ENCODE data around the gene U2AF2. TPM values are rescaled to one million over a fixed set of nuclear protein-coding genes. Genes with fewer than 3 reads are reported as not detected.

Gene U2AF2
- total and polyA plus RNA-seq, 9 donors, result 27.3 to 183 (median 148) TPM

- intact Hi-C loops (cut with DNase I), result no loop called here
- TF ChIP-seq POLR2A (IDR thresholded peaks at IDR 0.05), result no peak
- no peak for TF ChIP-seq EP300 (IDR thresholded peaks at IDR 0.05)
- TF ChIP-seq CTCF (IDR thresholded peaks at IDR 0.05), result no peak
- no peaks in the 10 kb centered on the region for H3K27me3 ChIP-seq
- no peaks in the 10 kb centered on the region for H3K9me3 ChIP-seq
- DNase-seq, result no peak
- no peak overlapping the region for H3K4me3 ChIP-seq
- H3K36me3 ChIP-seq, result no peaks in the 10 kb centered on the region
- peaks cover 1% of the 10 kb centered on the region for H3K4me1 ChIP-seq (ENCODE audit: insufficient read depth)
- H3K27ac ChIP-seq, result no peak overlapping the region
- 68 to 80% (median 76%) methylated on average over 3 of the region's 3 CpGs for WGBS, 3 donors
These were observed 42.7 kb upstream of the U2AF2 start for GRCh38 chr19:55611983-55612645.

- Histone ChIP-seq H3K36me3 (no peaks in the 10 kb centered on the region), H3K9me3 (no peaks in the 10 kb centered on the region), H3K4me3 (no peak overlapping the region), H3K27ac (no peak overlapping the region), H3K27me3 (no peaks in the 10 kb centered on the region), H3K4me1 (ENCODE audit: insufficient read depth) (peaks cover 1% of the 10 kb centered on the region)
- TF ChIP-seq EP300 (IDR thresholded peaks at IDR 0.05), result no peak
- no peak for TF ChIP-seq CTCF (IDR thresholded peaks at IDR 0.05)
- TF ChIP-seq POLR2A (IDR thresholded peaks at IDR 0.05), result no peak
- no peak for DNase-seq
- intact Hi-C loops (cut with DNase I), result no loop called here
- WGBS, 3 donors, result 90 to 92% (median 92%) methylated on average over 27 of the region's 27 CpGs
These were observed 41.4 kb upstream of the U2AF2 start for GRCh38 chr19:55613396-55613795.

GRCh38 chr19:55613930-55614710, 40.7 kb upstream of the U2AF2 start:
- H3K27me3 ChIP-seq, result no peaks in the 10 kb centered on the region
- no peak overlapping the region for H3K4me3 ChIP-seq
- H3K27ac ChIP-seq, result no peak overlapping the region
- DNase-seq, result no peak
- intact Hi-C loops (cut with DNase I), result no loop called here
- H3K36me3 ChIP-seq, result no peaks in the 10 kb centered on the region
- 93 to 94% (median 93%) methylated on average over 65 to 75 of the region's 75 CpGs for WGBS, 3 donors
- no peaks in the 10 kb centered on the region for H3K9me3 ChIP-seq
- peaks cover 1% of the 10 kb centered on the region for H3K4me1 ChIP-seq (ENCODE audit: insufficient read depth)
- TF ChIP-seq CTCF (IDR thresholded peaks at IDR 0.05) (no peak), POLR2A (IDR thresholded peaks at IDR 0.05) (no peak), EP300 (IDR thresholded peaks at IDR 0.05) (no peak)

- intact Hi-C loops (cut with DNase I), result no loop called here
- WGBS, 3 donors, result 94 to 96% (median 96%) methylated on average over 85 to 97 of the region's 98 CpGs
These were observed 39.9 kb upstream of the U2AF2 start for GRCh38 chr19:55614711-55615542.

More at GRCh38 chr19:55614711-55615542, 39.9 kb upstream of the U2AF2 start:
- TF ChIP-seq POLR2A (IDR thresholded peaks at IDR 0.05) (no peak), CTCF (IDR thresholded peaks at IDR 0.05) (no peak), EP300 (IDR thresholded peaks at IDR 0.05) (no peak)
- no peak overlapping the region for H3K27ac ChIP-seq
- H3K27me3 ChIP-seq, result no peaks in the 10 kb centered on the region
- H3K4me3 ChIP-seq, result no peak overlapping the region
- H3K9me3 ChIP-seq, result no peaks in the 10 kb centered on the region
- no peak for DNase-seq
- H3K36me3 ChIP-seq, result no peaks in the 10 kb centered on the region
- peaks cover 1% of the 10 kb centered on the region for H3K4me1 ChIP-seq (ENCODE audit: insufficient read depth)

Measured in ovary (tissue), 9 donors.